Karpas-422 (cell line): ENCODE data around the gene ITGAX. TPM values are rescaled to one million over a fixed set of nuclear protein-coding genes. Genes with fewer than 3 reads are reported as not detected.
"Not testable (repeated sequence)": the region's sequence is repeated elsewhere in the genome, so short reads cannot be mapped to it uniquely, and the experiment has no call there.

Experiments used
- DNase-seq: peaks from one replicate; pipeline ENCODE4 v3.0.0-alpha.2; 2015
- H2AFZ ChIP-seq: fragments of 200-600 bp; sonication (generic); 2 replicates; pipeline ENCODE4 v1.6.1; 2014; ENCODE audit warnings: antibody characterized with exemption, low read length, mixed read lengths
- H3K27ac ChIP-seq: fragments of 200-600 bp; sonication (generic); 2 replicates; pipeline ENCODE4 v1.5.1; 2014; ENCODE audit warnings: mild to moderate bottlenecking, low read length, moderate library complexity
- H3K27me3 ChIP-seq: fragments of 200-600 bp; sonication (generic); 2 replicates; pipeline ENCODE4 v1.6.1; 2014; ENCODE audit warnings: low read length, mixed read lengths
- H3K36me3 ChIP-seq: fragments of 200-600 bp; sonication (generic); 2 replicates; pipeline ENCODE4 v1.6.1; 2014; ENCODE audit warnings: low read length, mixed read lengths; ENCODE audit not compliant: insufficient read depth
- H3K4me1 ChIP-seq: fragments of 200-600 bp; sonication (generic); 2 replicates; pipeline ENCODE4 v1.6.1; 2014; ENCODE audit warnings: mild to moderate bottlenecking, low read length, mixed read lengths
- H3K4me2 ChIP-seq: fragments of 200-600 bp; sonication (generic); 2 replicates; pipeline ENCODE4 v1.6.1; 2014; ENCODE audit warnings: low read length, low read depth, mild to moderate bottlenecking; ENCODE audit not compliant: poor library complexity, severe bottlenecking
- H3K4me3 ChIP-seq: fragments of 200-600 bp; sonication (generic); 2 replicates; pipeline ENCODE4 v1.5.1; 2014; ENCODE audit warnings: mild to moderate bottlenecking, antibody characterized with exemption, low read length, mixed read lengths
- H3K79me2 ChIP-seq: fragments of 200-600 bp; sonication (generic); 2 replicates; pipeline ENCODE4 v1.6.1; 2014; ENCODE audit warnings: mild to moderate bottlenecking, low read length, mixed read lengths
- H3K9ac ChIP-seq: fragments of 200-600 bp; sonication (generic); 2 replicates; pipeline ENCODE4 v1.6.0; 2014; ENCODE audit warnings: low read length
- H3K9me2 ChIP-seq: fragments of 200-600 bp; sonication (generic), shearing (Covaris generic); replicated peaks from 2 replicates; pipeline ENCODE4 v1.6.0; 2014; ENCODE audit warnings: mild to moderate bottlenecking, low read length, moderate library complexity; ENCODE audit not compliant: insufficient read depth
- H3K9me3 ChIP-seq: fragments of 300-700, 200-600 bp; sonication (generic); 2 replicates; pipeline ENCODE4 v1.6.1; 2014; ENCODE audit warnings: low read length, mixed read lengths
- H4K20me1 ChIP-seq: fragments of 200-600 bp; sonication (generic); 2 replicates; pipeline ENCODE4 v1.6.1; 2014; ENCODE audit warnings: mild to moderate bottlenecking, antibody characterized with exemption, low read length, low read depth; ENCODE audit not compliant: insufficient read depth
- total RNA-seq: library from RNA; depleted of rRNA; stranded (reverse); fragments of >200 nt; shearing (Covaris generic); gene quantifications from 2 replicates; pipeline ENCODE4 v1.2.3, GENCODE V29; 2014; ENCODE audit warnings: low replicate concordance

Gene ITGAX
- total RNA-seq, 1 experiment from 2014 or later: 0.52 TPM

GRCh38 chr16:31334934-31335333 is 20.0 kb upstream of the ITGAX start:
- no peaks in the 10 kb centered on the region for H3K9me3 ChIP-seq

GRCh38 chr16:31335431-31335830 is 19.5 kb upstream of the ITGAX start:
- Histone ChIP-seq H3K9me2 (no peaks in the 10 kb centered on the region), H3K79me2 (no peaks in the 10 kb centered on the region), H3K36me3 (no peaks in the 10 kb centered on the region), H3K9me3 (no peaks in the 10 kb centered on the region), H3K9ac (no peak overlapping the region), H3K27ac (no peak overlapping the region), H4K20me1 (no peaks in the 10 kb centered on the region), H3K27me3 (no peaks in the 10 kb centered on the region), H3K4me3 (no peak overlapping the region), H3K4me2 (no peak overlapping the region), H3K4me1 (no peaks in the 10 kb centered on the region), H2AFZ (no peak overlapping the region)
- no peak for DNase-seq

More at GRCh38 chr16:31334934-31335333, 20.0 kb upstream of the ITGAX start:
- no peak overlapping the region for H3K27ac ChIP-seq
- H3K4me3 ChIP-seq: no peak overlapping the region
- no peaks in the 10 kb centered on the region for H3K27me3 ChIP-seq
- no peaks in the 10 kb centered on the region for H4K20me1 ChIP-seq
- H3K79me2 ChIP-seq: no peaks in the 10 kb centered on the region
- no peaks in the 10 kb centered on the region for H3K9me2 ChIP-seq
- DNase-seq: no peak
- no peak overlapping the region for H3K4me2 ChIP-seq
- H3K9ac ChIP-seq: no peak overlapping the region
- no peaks in the 10 kb centered on the region for H3K36me3 ChIP-seq
- H3K4me1 ChIP-seq: no peaks in the 10 kb centered on the region
- H2AFZ ChIP-seq: no peak overlapping the region

DNA sequence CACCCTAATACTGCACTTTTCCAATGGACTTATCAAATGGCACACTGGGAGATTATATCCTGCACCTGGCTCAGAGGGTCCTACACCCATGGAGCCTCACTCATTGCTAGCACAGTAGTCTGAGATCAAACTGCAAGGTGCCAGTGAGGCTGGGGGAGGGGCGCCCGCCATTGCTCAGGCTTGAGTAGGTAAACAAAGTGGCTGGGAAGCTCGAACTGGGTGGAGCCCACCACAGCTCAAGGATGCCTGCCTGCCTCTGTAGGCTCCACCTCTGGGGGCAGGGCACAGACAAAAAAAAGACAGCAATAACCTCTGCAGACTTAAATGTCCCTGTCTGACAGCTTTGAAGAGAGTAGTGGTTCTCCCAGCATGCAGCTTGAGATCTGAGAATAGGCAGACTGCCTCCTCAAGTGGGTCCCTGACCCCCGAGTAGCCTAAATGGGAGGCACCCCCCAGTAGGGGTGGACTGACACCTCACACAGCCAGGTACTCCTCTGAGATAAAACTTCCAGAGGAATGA is 16.8 kb upstream of the ITGAX start:
- H3K79me2 ChIP-seq, H2AFZ ChIP-seq, H3K9ac ChIP-seq, H3K27ac ChIP-seq, H3K4me2 ChIP-seq, H3K9me3 ChIP-seq, H3K4me1 ChIP-seq, DNase-seq, H3K27me3 ChIP-seq, H3K4me3 ChIP-seq, H4K20me1 ChIP-seq, H3K36me3 ChIP-seq, H3K9me2 ChIP-seq: not testable (repeated sequence)

- peaks cover 3% of the 10 kb centered on the region; the same call in 1 of the 2 replicates for H3K4me1 ChIP-seq
- no peaks in the 10 kb centered on the region for H3K79me2 ChIP-seq
- no peak overlapping the region for H2AFZ ChIP-seq
- H3K27ac ChIP-seq: no peak overlapping the region
- no peaks in the 10 kb centered on the region for H3K9me3 ChIP-seq
- H3K36me3 ChIP-seq: no peaks in the 10 kb centered on the region
- no peak overlapping the region for H3K4me3 ChIP-seq
- DNase-seq: no peak
- H3K9me2 ChIP-seq: no peaks in the 10 kb centered on the region
- no peak overlapping the region for H3K4me2 ChIP-seq
- no peaks in the 10 kb centered on the region for H4K20me1 ChIP-seq
- no peak overlapping the region for H3K9ac ChIP-seq
- H3K27me3 ChIP-seq: no peaks in the 10 kb centered on the region
Observed at GRCh38 chr16:31344712-31345111, 10.3 kb upstream of the ITGAX start.

DNA sequence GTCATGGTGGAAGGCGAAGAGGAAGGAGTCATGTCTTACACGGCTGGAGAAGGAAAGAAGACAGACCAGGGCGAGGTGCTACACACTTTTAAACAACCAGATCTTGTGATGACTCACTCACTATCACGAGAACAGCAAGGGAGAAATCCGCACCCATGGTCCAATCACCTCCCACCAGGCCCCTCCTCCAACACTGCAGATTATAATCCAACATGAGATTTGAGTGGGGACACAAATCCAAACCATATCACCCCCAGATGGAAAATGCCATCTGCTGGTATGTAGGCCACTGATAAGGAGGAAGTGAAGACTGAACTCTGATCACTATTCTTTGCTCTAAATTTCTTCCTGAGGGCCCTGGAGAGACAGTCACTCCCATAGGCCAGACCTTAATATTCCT is 7.5 kb upstream of the ITGAX start:
- H3K9me2 ChIP-seq: no peaks in the 10 kb centered on the region
- no peak for DNase-seq
- no peak overlapping the region for H3K4me3 ChIP-seq
- H3K36me3 ChIP-seq: no peaks in the 10 kb centered on the region
- no peaks in the 10 kb centered on the region for H3K27me3 ChIP-seq
- no peaks in the 10 kb centered on the region for H3K9me3 ChIP-seq
- H3K9ac ChIP-seq: no peak overlapping the region
- no peak overlapping the region for H3K4me2 ChIP-seq
- H2AFZ ChIP-seq: no peak overlapping the region
- no peak overlapping the region for H3K27ac ChIP-seq
- no peaks in the 10 kb centered on the region for H3K79me2 ChIP-seq
- no peaks in the 10 kb centered on the region for H4K20me1 ChIP-seq
- peaks cover 13% of the 10 kb centered on the region for H3K4me1 ChIP-seq

- no peaks in the 10 kb centered on the region for H4K20me1 ChIP-seq
- no peak overlapping the region for H3K9ac ChIP-seq
- no peaks in the 10 kb centered on the region for H3K9me2 ChIP-seq
- no peaks in the 10 kb centered on the region for H3K79me2 ChIP-seq
- H3K4me2 ChIP-seq: no peak overlapping the region
- no peak for DNase-seq
- H3K4me3 ChIP-seq: no peak overlapping the region
- no peaks in the 10 kb centered on the region for H3K9me3 ChIP-seq
- H3K4me1 ChIP-seq: peaks cover 13% of the 10 kb centered on the region
- no peaks in the 10 kb centered on the region for H3K36me3 ChIP-seq
- H3K27ac ChIP-seq: no peak overlapping the region
- no peak overlapping the region for H2AFZ ChIP-seq
- no peaks in the 10 kb centered on the region for H3K27me3 ChIP-seq
Observed at GRCh38 chr16:31348579-31348978, 6.4 kb upstream of the ITGAX start.

- Histone ChIP-seq H3K9me3 (no peaks in the 10 kb centered on the region), H3K27ac (no peak overlapping the region), H3K4me3 (no peak overlapping the region), H4K20me1 (no peaks in the 10 kb centered on the region), H3K9ac (no peak overlapping the region), H2AFZ (no peak overlapping the region), H3K4me1 (peaks cover 13% of the 10 kb centered on the region), H3K9me2 (no peaks in the 10 kb centered on the region), H3K27me3 (no peaks in the 10 kb centered on the region), H3K36me3 (no peaks in the 10 kb centered on the region), H3K4me2 (no peak overlapping the region), H3K79me2 (no peaks in the 10 kb centered on the region)
- no peak for DNase-seq
Observed at GRCh38 chr16:31350275-31351005, 4.5 kb upstream of the ITGAX start.

DNA sequence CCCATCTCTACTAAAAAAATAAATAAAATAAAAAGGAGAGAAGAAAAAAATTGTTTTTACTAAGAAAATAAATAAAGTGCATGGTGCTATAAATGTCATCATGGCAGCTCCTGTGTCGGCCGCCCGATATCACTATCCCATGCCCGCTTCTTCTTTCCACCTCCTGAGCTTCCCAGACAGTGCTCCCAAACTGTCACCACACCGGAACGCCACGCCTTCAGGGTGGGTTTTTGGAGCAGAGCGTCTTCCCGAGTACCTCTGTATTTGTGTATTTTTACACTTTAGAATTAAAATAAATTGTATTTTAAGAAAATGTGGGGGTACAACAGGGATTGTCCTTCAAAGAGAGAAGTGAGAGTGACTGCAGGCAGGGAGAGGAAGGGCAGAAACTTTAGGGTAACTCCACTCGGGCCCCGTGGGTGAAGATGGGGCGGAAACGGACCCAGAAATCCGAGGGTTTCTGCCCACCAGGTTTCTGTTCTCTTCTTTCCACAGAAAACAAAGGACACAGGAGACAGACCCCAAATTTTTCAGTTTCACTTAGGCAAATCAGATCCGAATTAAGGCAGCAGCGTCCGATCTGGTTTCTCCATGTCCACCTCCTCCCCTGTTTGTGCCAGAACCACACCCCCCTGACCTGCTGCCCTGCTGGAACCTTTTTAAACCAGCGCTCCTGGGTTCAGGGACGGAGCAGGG is 3.6 kb upstream of the ITGAX start:
- Histone ChIP-seq H4K20me1 (no peaks in the 10 kb centered on the region), H2AFZ (no peak overlapping the region), H3K4me2 (peak overlapping the region; percentile 26), H3K36me3 (no peaks in the 10 kb centered on the region), H3K9me3 (no peaks in the 10 kb centered on the region), H3K27ac (no peak overlapping the region), H3K79me2 (no peaks in the 10 kb centered on the region), H3K27me3 (no peaks in the 10 kb centered on the region), H3K4me1 (peaks cover 13% of the 10 kb centered on the region), H3K4me3 (no peak overlapping the region), H3K9me2 (no peaks in the 10 kb centered on the region), H3K9ac (peak overlapping the region; percentile 27; the same call in 1 of the 2 replicates)
- DNase-seq: no peak
